ENCODE measurements around the gene FAM187B.

The FAM187B gene

GRCh38 chr19:35204799-35205732, 23.5 kb downstream of the FAM187B start:
- ChIA-PET CTCF (interaction anchor here (1.1 to 1.2 kb wide), 2 partner anchors 36 to 51 kb away, joined by 3 read pairs; partner anchors contain the start of gene FXYD5), POLR2A (interaction anchor here (0.6 kb wide), 2 partner anchors 75 to 633 kb away, joined by 5 read pairs; no protein-coding TSS in a partner anchor)
- no peaks in the 10 kb centered on the region for H3K9me3 ChIP-seq (ENCODE audit: control insufficient read depth, insufficient read depth, low read depth, low read length)
- H3K4me3 ChIP-seq (ENCODE audit: low read depth, low read length), result no peak overlapping the region
- H3K36me3 ChIP-seq (ENCODE audit: control insufficient read depth in 2 of 2, insufficient read depth in 1 of 2, low read length in 2 of 2), result peaks cover 0 to 4% of the 10 kb centered on the region in 2 experiments; a peak in 1 of 3 replicates
- TF ChIP-seq ZNF174 (tag by site-specific recombination; IDR thresholded peaks at IDR 0.05), result no peak
- TF ChIP-seq PBX3 (CRISPR knock-in tag; IDR thresholded peaks at IDR 0.05), result no peak
- peak; percentile 85 for TF ChIP-seq PRDM1 (tag by site-specific recombination; IDR thresholded peaks at IDR 0.05)
- no peak for TF ChIP-seq ZBTB44 (tag by site-specific recombination; IDR thresholded peaks at IDR 0.05)
- no peak for TF ChIP-seq ZBTB48 (tag by site-specific recombination; IDR thresholded peaks at IDR 0.05)
- TF ChIP-seq ZNF10 (tag by site-specific recombination; IDR thresholded peaks at IDR 0.05), result no peak
- TF ChIP-seq ZNF366 (tag by site-specific recombination; conservative IDR thresholded peaks at IDR 0.05), result peak; percentile 74
- H3K27ac ChIP-seq (ENCODE audit: extremely low read depth, low read depth, low read length), result no peak overlapping the region
- no peaks in the 10 kb centered on the region for H3K4me1 ChIP-seq (ENCODE audit: control insufficient read depth, insufficient read depth, low read length)

- H3K4me1 ChIP-seq (ENCODE audit: control insufficient read depth, insufficient read depth, low read length), result no peaks in the 10 kb centered on the region
- ChIA-PET POLR2A (interaction anchor here (0.6 to 0.7 kb wide), 2 partner anchors 22 to 65 kb away, joined by 3 read pairs; partner anchors contain the start of gene USF2), CTCF (interaction anchor here (1.2 to 1.5 kb wide), 2 partner anchors 61 to 67 kb away, joined by 4 to 10 read pairs; no protein-coding TSS in a partner anchor)
- no peak overlapping the region for H3K27ac ChIP-seq (ENCODE audit: extremely low read depth, low read depth, low read length)
- H3K9me3 ChIP-seq (ENCODE audit: control insufficient read depth, insufficient read depth, low read depth, low read length), result no peaks in the 10 kb centered on the region
- H3K4me3 ChIP-seq (ENCODE audit: low read depth, low read length), result no peak overlapping the region
- H3K36me3 ChIP-seq (ENCODE audit: control insufficient read depth in 2 of 2, insufficient read depth in 1 of 2, low read length in 2 of 2), result no peaks in the 10 kb centered on the region
- TF ChIP-seq PRDM6 (tag by site-specific recombination; IDR thresholded peaks at IDR 0.05) (peak; percentile 40; the same call in 1 of the 2 replicates), ZNF184 (tag by site-specific recombination; IDR thresholded peaks at IDR 0.05) (0 out of 2 replicates have a peak, but pooled peaks have one; percentile 31), ZNF174 (tag by site-specific recombination; IDR thresholded peaks at IDR 0.05) (0 out of 2 replicates have a peak, but pooled peaks have one; percentile 61), ZNF362 (tag by site-specific recombination; IDR thresholded peaks at IDR 0.05) (0 out of 2 replicates have a peak, but pooled peaks have one; percentile 22), ZNF26 (tag by site-specific recombination; IDR thresholded peaks at IDR 0.05) (no peak), ZNF292 (tag by site-specific recombination; IDR thresholded peaks at IDR 0.05; ENCODE audit: borderline replicate concordance, low read depth) (no peak), ZNF335 (tag by site-specific recombination; conservative IDR thresholded peaks at IDR 0.05) (peak; percentile 44), SP2 (tag by site-specific recombination; IDR thresholded peaks at IDR 0.05) (peak; percentile 58), ZNF664 (tag by site-specific recombination; IDR thresholded peaks at IDR 0.05) (no peak), PRDM10 (tag by site-specific recombination; IDR thresholded peaks at IDR 0.05) (0 out of 2 replicates have a peak, but pooled peaks have one; percentile 30), ZNF404 (tag by site-specific recombination; IDR thresholded peaks at IDR 0.05) (0 out of 2 replicates have a peak, but pooled peaks have one; percentile 7), SP7 (tag by site-specific recombination; IDR thresholded peaks at IDR 0.05) (peak; percentile 96), ZNF239 (tag by site-specific recombination; IDR thresholded peaks at IDR 0.05) (no peak)
Measured at GRCh38 chr19:35202722-35203688, 25.5 kb downstream of the FAM187B start.
